ENCODE data around the gene EIF2B4. TPM values are rescaled to one million over a fixed set of nuclear protein-coding genes. Genes with fewer than 3 reads are reported as not detected.

Gene EIF2B4
- total RNA-seq, 1 experiment from 2014 or later: 50.1 TPM

- POLR2A ChIA-PET: interaction anchor here (0.5 to 5.6 kb wide), 10 partner anchors 12 to 85 kb away, joined by 3 to 142 read pairs (median 13); partner anchors contain the start of genes EIF2B4, GTF3C2, PPM1G and SNX17
- no TSS peak for BruUV-seq (replicated peaks)
- DNase-seq (ENCODE audit: unreplicated experiment): no peak
- CTCF ChIA-PET: interaction anchor here (0.6 to 7.8 kb wide), 2 partner anchors 45 to 353 kb away, joined by 3 to 47 read pairs; partner anchors contain the start of genes EIF2B4 and SNX17
- intact Hi-C loops (cut with micrococcal nuclease): no loop called here
- H3K4me3 Mint-ChIP-seq (ENCODE audit: unreplicated experiment): peak overlapping the region; percentile 91
- H3K27ac Mint-ChIP-seq (ENCODE audit: low read depth, unreplicated experiment): peak overlapping the region; percentile 99
- H3K27me3 Mint-ChIP-seq (ENCODE audit: insufficient read depth, unreplicated experiment): no peaks in the 10 kb centered on the region
- H3K36me3 Mint-ChIP-seq (ENCODE audit: insufficient read depth, unreplicated experiment): peaks cover 67% of the 10 kb centered on the region
- no peak for TF ChIP-seq CTCF (IDR thresholded peaks at IDR 0.05; ENCODE audit: unreplicated experiment)
- H3K4me1 Mint-ChIP-seq (ENCODE audit: insufficient read depth, unreplicated experiment): peaks cover 23% of the 10 kb centered on the region
- no peaks in the 10 kb centered on the region for H3K9me3 Mint-ChIP-seq (ENCODE audit: unreplicated experiment)
Measured at GRCh38 chr2:27324720-27325119, 45.4 kb downstream of the EIF2B4 start.

GRCh38 chr2:27323596-27324285, 46.4 kb downstream of the EIF2B4 start:
- BruUV-seq (replicated peaks): no TSS peak
- DNase-seq (ENCODE audit: unreplicated experiment): peak; percentile 55
- no peaks in the 10 kb centered on the region for H3K9me3 Mint-ChIP-seq (ENCODE audit: unreplicated experiment)
- ChIA-PET CTCF (interaction anchor here (0.5 to 7.8 kb wide), 6 partner anchors 8 to 406 kb away, joined by 3 to 47 read pairs (median 5); partner anchors contain the start of genes EIF2B4 and SNX17), POLR2A (interaction anchor here (0.6 to 5.6 kb wide), 24 partner anchors 9 to 1481 kb away, joined by 3 to 142 read pairs (median 10); partner anchors contain the start of genes AGBL5, EIF2B4, GTF3C2 and OST4)
- peaks cover 60% of the 10 kb centered on the region for H3K36me3 Mint-ChIP-seq (ENCODE audit: insufficient read depth, unreplicated experiment)
- H3K27me3 Mint-ChIP-seq (ENCODE audit: insufficient read depth, unreplicated experiment): no peaks in the 10 kb centered on the region
- H3K4me1 Mint-ChIP-seq (ENCODE audit: insufficient read depth, unreplicated experiment): peaks cover 23% of the 10 kb centered on the region
- TF ChIP-seq CTCF (IDR thresholded peaks at IDR 0.05; ENCODE audit: unreplicated experiment): no peak
- H3K4me3 Mint-ChIP-seq (ENCODE audit: unreplicated experiment): peak overlapping the region; percentile 91
- intact Hi-C loops (cut with micrococcal nuclease): no loop called here
- peak overlapping the region; percentile 99 for H3K27ac Mint-ChIP-seq (ENCODE audit: low read depth, unreplicated experiment)

GRCh38 chr2:27322766-27323595, 47.2 kb downstream of the EIF2B4 start, which contains the start of gene MPV17:
Gene MPV17 (minus strand): TSS chr2:27323097. CDS start chr2:27322517, 580 bp downstream.
- DNase-seq (ENCODE audit: unreplicated experiment): peak; percentile 95
- H3K27me3 Mint-ChIP-seq (ENCODE audit: insufficient read depth, unreplicated experiment): no peaks in the 10 kb centered on the region
- BruUV-seq (replicated peaks): TSS peak; percentile 93
- H3K4me3 Mint-ChIP-seq (ENCODE audit: unreplicated experiment): peak within 1 kb of the TSS; percentile 91
- H3K27ac Mint-ChIP-seq (ENCODE audit: low read depth, unreplicated experiment): peak within 1 kb of the TSS; percentile 99
- H3K4me1 Mint-ChIP-seq (ENCODE audit: insufficient read depth, unreplicated experiment): peaks cover 23% of the 10 kb centered on the region
- H3K36me3 Mint-ChIP-seq (ENCODE audit: insufficient read depth, unreplicated experiment): peaks cover 56% of the 10 kb centered on the region
- CTCF ChIA-PET: interaction anchor here (0.5 to 7.8 kb wide), 10 partner anchors 9 to 405 kb away, joined by 3 to 47 read pairs (median 6); partner anchors contain the start of genes EIF2B4 and SNX17
- no peaks in the 10 kb centered on the region for H3K9me3 Mint-ChIP-seq (ENCODE audit: unreplicated experiment)
- POLR2A ChIA-PET: interaction anchor here (0.6 to 5.6 kb wide), 35 partner anchors 10 to 1482 kb away, joined by 3 to 142 read pairs (median 6); partner anchors contain the start of genes AGBL5, EIF2B4, GTF3C2 and OST4
- intact Hi-C loops (cut with micrococcal nuclease): no loop called here
- no peak for TF ChIP-seq CTCF (IDR thresholded peaks at IDR 0.05; ENCODE audit: unreplicated experiment)

All from MCF 10A (cell line).